Activated T-helper 2 cell treated with anti-CD3 and anti-CD28 coated beads, Interferon-gamma antibody, Interleukin-2, Interleukin-4, amounts not matched to agents 10 μg/mL and 5 μg/mL and 100 μg/mL, durations not matched to agents 14 hours and 24 hours and 36 hours (primary cell): Measurements from ENCODE around the gene AFG1L. TPM values are rescaled to one million over a fixed set of nuclear protein-coding genes. Genes with fewer than 3 reads are reported as not detected.
"Not testable (repeated sequence)": the region's sequence is repeated elsewhere in the genome, so short reads cannot be mapped to it uniquely, and the experiment has no call there.

Experiments
- DNase-seq: peaks from one replicate; pipeline ENCODE4 v3.0.0; 2021; ENCODE audit warnings: low spot score
- H3K27ac Mint-ChIP-seq: one replicate; pipeline ENCODE4 v1.8.0; 2021; ENCODE audit warnings: mixed read lengths
- H3K27me3 Mint-ChIP-seq: one replicate; pipeline ENCODE4 v1.8.0; 2021; ENCODE audit warnings: low read depth, mixed read lengths
- H3K36me3 Mint-ChIP-seq: one replicate; pipeline ENCODE4 v1.8.0; 2021; ENCODE audit warnings: low read depth, mixed read lengths
- H3K4me1 Mint-ChIP-seq: one replicate; pipeline ENCODE4 v1.8.0; 2021; ENCODE audit warnings: low read depth, mixed read lengths
- H3K4me3 Mint-ChIP-seq: one replicate; pipeline ENCODE4 v1.8.0; 2021; ENCODE audit warnings: low read depth, mild to moderate bottlenecking, moderate library complexity, mixed read lengths
- H3K9me3 Mint-ChIP-seq: one replicate; pipeline ENCODE4 v1.8.0; 2021; ENCODE audit warnings: mixed read lengths
- intact Hi-C: fragments of 100-400 bp; cut with micrococcal nuclease; formaldehyde crosslinking; loops from one replicate; pipeline ENCODE4 v1.15.1; 2023
- total RNA-seq: library from RNA; stranded (reverse); gene quantifications from 2 replicates; pipeline ENCODE4 v1.2.3, GENCODE V29; 2022

Gene AFG1L
- total RNA-seq, 1 donor from 2014 or later: 4.7 TPM

- H3K27ac Mint-ChIP-seq: no peak overlapping the region
- DNase-seq: no peak
- no peaks in the 10 kb centered on the region for H3K27me3 Mint-ChIP-seq
- H3K36me3 Mint-ChIP-seq: no peaks in the 10 kb centered on the region
- H3K4me1 Mint-ChIP-seq: no peaks in the 10 kb centered on the region
- no peak overlapping the region for H3K4me3 Mint-ChIP-seq
- intact Hi-C loops: no loop called here
- H3K9me3 Mint-ChIP-seq: no peaks in the 10 kb centered on the region
Observed at GRCh38 chr6:108363889-108364313, 69.0 kb downstream of the AFG1L start.

GRCh38 chr6:108364470-108364869, 69.6 kb downstream of the AFG1L start:
- H3K27ac Mint-ChIP-seq: no peak overlapping the region
- no peaks in the 10 kb centered on the region for H3K36me3 Mint-ChIP-seq
- no peaks in the 10 kb centered on the region for H3K27me3 Mint-ChIP-seq
- H3K4me3 Mint-ChIP-seq: no peak overlapping the region
- H3K4me1 Mint-ChIP-seq: no peaks in the 10 kb centered on the region
- H3K9me3 Mint-ChIP-seq: no peaks in the 10 kb centered on the region
- DNase-seq: no peak
- intact Hi-C loops: no loop called here

DNA sequence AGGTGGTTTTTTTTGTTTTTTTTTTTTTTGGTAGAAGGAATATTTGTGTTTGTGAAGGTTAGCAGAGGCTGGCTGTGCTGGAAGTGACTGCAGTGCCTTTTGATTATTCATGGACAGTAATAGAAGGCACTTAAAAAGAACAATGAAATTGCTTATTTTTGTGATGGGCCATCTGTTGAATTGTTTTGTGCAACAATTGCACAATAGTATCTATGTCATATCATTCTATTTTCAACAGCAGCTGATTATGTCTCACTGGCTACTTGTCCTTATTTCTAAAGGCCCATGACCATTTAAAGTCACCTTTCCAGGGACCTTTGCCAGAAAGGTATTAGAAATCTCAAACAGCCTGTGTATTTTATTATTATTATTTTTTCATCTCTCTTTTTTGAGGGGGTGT, 70.6 kb downstream of the AFG1L start:
- no peaks in the 10 kb centered on the region for H3K9me3 Mint-ChIP-seq
- H3K4me1 Mint-ChIP-seq: no peaks in the 10 kb centered on the region
- no peak overlapping the region for H3K4me3 Mint-ChIP-seq
- no peaks in the 10 kb centered on the region for H3K36me3 Mint-ChIP-seq
- DNase-seq: no peak
- no peak overlapping the region for H3K27ac Mint-ChIP-seq
- no peaks in the 10 kb centered on the region for H3K27me3 Mint-ChIP-seq
- intact Hi-C loops: no loop called here

GRCh38 chr6:108366236-108366635, 71.4 kb downstream of the AFG1L start:
- H3K4me1 Mint-ChIP-seq: no peaks in the 10 kb centered on the region
- H3K9me3 Mint-ChIP-seq: no peaks in the 10 kb centered on the region
- intact Hi-C loops: no loop called here
- H3K36me3 Mint-ChIP-seq: no peaks in the 10 kb centered on the region
- H3K27me3 Mint-ChIP-seq: no peaks in the 10 kb centered on the region
- no peak overlapping the region for H3K27ac Mint-ChIP-seq
- H3K4me3 Mint-ChIP-seq: no peak overlapping the region
- DNase-seq: no peak

DNA sequence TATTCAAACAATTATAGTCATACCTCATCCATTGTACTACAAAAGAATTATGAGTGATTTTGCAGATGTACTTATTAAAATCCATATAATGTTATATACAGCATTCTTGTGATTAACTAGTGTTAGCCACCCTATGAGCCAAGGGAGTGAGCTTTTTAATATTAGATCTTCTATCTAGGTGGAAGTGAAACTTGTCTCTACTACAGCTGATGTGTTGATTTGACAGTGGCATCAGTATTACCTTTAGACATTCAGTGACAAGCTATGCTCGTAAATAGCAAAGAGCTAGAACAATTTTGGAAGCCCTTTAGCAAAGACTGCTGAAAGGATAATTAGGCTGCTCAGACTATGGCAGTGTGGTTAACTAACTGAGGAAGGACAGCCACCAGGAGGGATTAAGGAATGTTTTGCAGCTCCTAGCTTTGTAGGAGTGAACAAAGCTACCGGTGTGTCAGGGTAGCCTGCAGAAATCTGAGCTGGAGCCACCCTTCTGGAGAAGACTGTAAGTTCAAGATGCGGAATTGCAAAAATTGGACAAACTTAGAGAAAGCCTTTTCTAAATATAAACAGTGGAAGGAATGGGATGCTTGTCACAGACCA, 73.7 kb downstream of the AFG1L start:
- DNase-seq: no peak
- Mint-ChIP-seq H3K27ac (no peak overlapping the region), H3K4me3 (no peak overlapping the region), H3K4me1 (no peaks in the 10 kb centered on the region), H3K27me3 (no peaks in the 10 kb centered on the region), H3K36me3 (no peaks in the 10 kb centered on the region), H3K9me3 (no peaks in the 10 kb centered on the region)
- intact Hi-C loops: no loop called here

GRCh38 chr6:108380876-108381275, 86.0 kb downstream of the AFG1L start:
- Mint-ChIP-seq H3K36me3 (no peaks in the 10 kb centered on the region), H3K27ac (no peak overlapping the region), H3K9me3 (no peaks in the 10 kb centered on the region), H3K4me3 (no peak overlapping the region), H3K4me1 (no peaks in the 10 kb centered on the region), H3K27me3 (peaks cover 6% of the 10 kb centered on the region)
- DNase-seq: no peak
- intact Hi-C loops: no loop called here

GRCh38 chr6:108383981-108384380, 89.1 kb downstream of the AFG1L start:
- Mint-ChIP-seq H3K4me1 (no peaks in the 10 kb centered on the region), H3K27me3 (no peaks in the 10 kb centered on the region), H3K27ac (no peak overlapping the region), H3K36me3 (no peaks in the 10 kb centered on the region), H3K4me3 (no peak overlapping the region), H3K9me3 (no peaks in the 10 kb centered on the region)
- no peak for DNase-seq
- intact Hi-C loops: no loop called here

GRCh38 chr6:108389190-108389589, 94.3 kb downstream of the AFG1L start:
- DNase-seq, H3K36me3 Mint-ChIP-seq, H3K9me3 Mint-ChIP-seq, intact Hi-C loops, H3K4me1 Mint-ChIP-seq, H3K27me3 Mint-ChIP-seq, H3K27ac Mint-ChIP-seq, H3K4me3 Mint-ChIP-seq: not testable (repeated sequence)

DNA sequence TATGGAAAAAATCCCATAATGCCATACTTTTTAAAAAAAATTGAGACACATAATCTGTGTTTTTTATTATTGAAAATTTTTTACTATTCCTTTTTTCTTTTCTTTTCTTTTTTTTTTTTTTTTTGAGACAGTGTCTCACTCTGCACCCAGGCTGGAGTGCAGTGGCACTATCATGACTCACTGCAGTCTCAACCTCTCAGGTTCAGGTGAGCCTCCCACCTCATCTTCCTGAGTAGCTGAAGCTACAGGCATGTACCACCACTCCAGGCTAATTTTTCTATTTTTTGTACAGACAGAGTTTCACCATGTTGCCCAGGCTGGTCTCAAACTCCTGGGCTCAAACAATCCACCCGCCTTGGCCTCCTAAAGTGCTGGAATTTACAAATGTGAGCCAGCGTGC, 100.4 kb downstream of the AFG1L start:
- Mint-ChIP-seq H3K4me1 (no peaks in the 10 kb centered on the region), H3K36me3 (no peaks in the 10 kb centered on the region)
- no peak for DNase-seq

DNA sequence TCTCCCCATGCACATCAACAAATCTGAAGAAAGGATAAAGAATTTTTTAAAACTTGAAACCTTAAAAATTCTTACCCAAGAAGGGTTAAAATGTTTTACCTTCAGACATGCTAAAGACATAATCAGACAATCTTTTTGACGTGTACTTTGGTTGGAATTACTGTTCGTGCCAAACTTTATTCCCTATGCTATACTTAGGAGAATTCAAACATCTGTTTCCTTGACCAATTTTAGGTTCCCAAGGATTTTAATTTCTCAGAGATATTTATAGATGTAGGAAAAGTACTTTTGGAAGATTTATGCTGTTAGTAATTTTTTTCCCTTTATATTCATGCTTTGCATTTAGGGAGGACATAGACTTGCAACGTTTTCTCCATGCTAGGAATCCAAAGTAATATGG, 108.4 kb downstream of the AFG1L start:
- H3K27ac Mint-ChIP-seq: no peak overlapping the region
- peaks cover 3% of the 10 kb centered on the region for H3K27me3 Mint-ChIP-seq
- H3K4me1 Mint-ChIP-seq: no peaks in the 10 kb centered on the region
- no peaks in the 10 kb centered on the region for H3K9me3 Mint-ChIP-seq
- no peaks in the 10 kb centered on the region for H3K36me3 Mint-ChIP-seq
- DNase-seq: no peak
- no peak overlapping the region for H3K4me3 Mint-ChIP-seq
- intact Hi-C loops: no loop called here

More for the DNA sequence above, 100.4 kb downstream of the AFG1L start:
- H3K27me3 Mint-ChIP-seq: peaks cover 8% of the 10 kb centered on the region
- no peak overlapping the region for H3K4me3 Mint-ChIP-seq
- no peaks in the 10 kb centered on the region for H3K9me3 Mint-ChIP-seq
- H3K27ac Mint-ChIP-seq: no peak overlapping the region
- intact Hi-C loops: no loop called here

GRCh38 chr6:108406943-108407342, 112.1 kb downstream of the AFG1L start:
- Mint-ChIP-seq H3K4me3 (no peak overlapping the region), H3K9me3 (peaks cover 2% of the 10 kb centered on the region), H3K4me1 (no peaks in the 10 kb centered on the region), H3K36me3 (no peaks in the 10 kb centered on the region), H3K27ac (no peak overlapping the region), H3K27me3 (peaks cover 5% of the 10 kb centered on the region)
- intact Hi-C loops: no loop called here
- DNase-seq: no peak

- intact Hi-C loops: no loop called here
- Mint-ChIP-seq H3K27ac (no peak overlapping the region), H3K4me1 (no peaks in the 10 kb centered on the region), H3K4me3 (no peak overlapping the region), H3K36me3 (no peaks in the 10 kb centered on the region), H3K27me3 (peaks cover 5% of the 10 kb centered on the region), H3K9me3 (peaks cover 8% of the 10 kb centered on the region)
- DNase-seq: no peak
Observed at GRCh38 chr6:108407904-108408827, 113.3 kb downstream of the AFG1L start.

GRCh38 chr6:108408861-108409260, 114.0 kb downstream of the AFG1L start:
- intact Hi-C loops: no loop called here
- no peak overlapping the region for H3K4me3 Mint-ChIP-seq
- H3K4me1 Mint-ChIP-seq: no peaks in the 10 kb centered on the region
- H3K9me3 Mint-ChIP-seq: peaks cover 13% of the 10 kb centered on the region
- H3K27me3 Mint-ChIP-seq: peaks cover 8% of the 10 kb centered on the region
- no peak for DNase-seq
- H3K36me3 Mint-ChIP-seq: no peaks in the 10 kb centered on the region
- H3K27ac Mint-ChIP-seq: no peak overlapping the region
